Activated effector memory CD4-positive, alpha-beta T cell treated with Interleukin-2 at 50 U/mL for 16 hours (primary cell): ENCODE data around the gene THOC5.
A peak's percentile ranks its signal among the peaks of the same experiment; 100 is the strongest.

Experiments used
- DNase-seq: peaks from one replicate; pipeline ENCODE4 v3.0.0-alpha.2; 2020

The THOC5 gene

DNA sequence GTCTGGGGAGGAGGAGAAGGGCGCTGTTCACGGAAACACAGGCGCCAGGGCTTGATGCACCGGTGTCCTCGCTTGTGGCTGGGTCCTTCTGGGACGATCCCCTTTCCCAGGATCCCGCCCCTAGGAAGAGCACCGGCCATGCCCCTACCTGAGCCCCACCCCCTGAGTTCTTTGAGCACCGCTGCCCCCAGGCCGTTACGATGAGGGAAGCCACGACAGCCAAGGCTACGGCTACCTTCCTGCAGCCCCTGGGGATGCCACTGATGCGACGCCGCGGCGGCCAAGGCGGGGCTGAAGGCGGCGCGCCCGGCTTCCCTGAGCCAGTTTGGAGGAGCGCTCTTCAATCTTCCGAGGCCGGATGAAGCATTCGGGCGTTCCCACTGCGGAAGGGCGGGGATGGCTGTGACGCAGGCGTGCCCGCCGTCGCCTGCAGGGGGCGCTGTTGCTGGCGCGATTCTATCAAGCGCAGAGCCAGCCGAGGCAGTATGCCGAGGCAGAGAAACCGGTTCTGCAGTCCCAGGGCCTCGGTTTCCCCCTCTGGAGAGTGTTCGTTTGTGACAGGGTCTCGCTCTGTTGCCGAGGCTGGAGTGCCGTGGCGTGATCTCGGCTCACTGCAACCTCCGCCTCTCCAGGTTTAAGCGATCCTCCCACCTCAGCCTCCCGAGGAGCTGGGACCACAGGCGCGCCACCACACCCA, 83.2 kb downstream of the THOC5 start:
- DNase-seq, result peak; percentile 65

DNA sequence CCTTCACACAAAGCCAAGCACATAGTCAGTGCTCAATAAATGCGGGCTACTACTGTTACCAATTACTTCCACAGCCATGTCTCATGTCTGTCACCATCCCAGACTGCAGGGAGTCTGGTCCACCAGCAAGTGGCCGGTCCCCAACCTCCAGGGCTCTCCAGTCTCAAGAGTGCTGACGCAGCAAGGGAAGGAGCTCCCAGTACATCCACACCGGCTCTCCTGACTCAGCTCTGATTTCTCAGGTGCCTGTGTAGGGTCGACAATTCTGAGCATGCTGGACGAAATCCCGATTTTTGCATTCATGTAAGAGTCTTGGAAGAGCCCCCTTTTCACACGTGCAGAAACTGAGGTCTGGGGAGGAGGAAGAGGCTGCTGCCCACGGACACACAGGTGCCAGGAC, 83.8 kb downstream of the THOC5 start:
- no peak for DNase-seq

DNA sequence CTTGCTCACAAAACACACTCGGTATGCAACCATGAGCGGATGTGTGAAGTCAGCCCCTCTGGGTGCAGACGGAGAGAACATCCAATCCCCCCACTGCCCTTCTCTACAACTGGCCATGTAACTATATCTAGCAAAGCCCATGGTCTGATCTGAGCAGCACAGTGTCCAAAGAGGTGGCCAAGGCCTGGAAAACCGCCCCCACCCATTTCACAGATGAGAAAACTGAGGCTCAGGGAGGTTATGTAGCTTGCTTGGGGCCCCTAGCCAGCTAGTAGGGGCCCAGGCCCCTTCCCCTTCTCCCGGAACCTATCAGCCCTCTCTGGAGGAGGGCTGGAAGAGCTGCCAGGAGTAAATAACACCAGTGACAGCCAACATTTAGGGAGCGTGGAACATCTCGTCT, 89.0 kb downstream of the THOC5 start:
- no peak for DNase-seq

DNA sequence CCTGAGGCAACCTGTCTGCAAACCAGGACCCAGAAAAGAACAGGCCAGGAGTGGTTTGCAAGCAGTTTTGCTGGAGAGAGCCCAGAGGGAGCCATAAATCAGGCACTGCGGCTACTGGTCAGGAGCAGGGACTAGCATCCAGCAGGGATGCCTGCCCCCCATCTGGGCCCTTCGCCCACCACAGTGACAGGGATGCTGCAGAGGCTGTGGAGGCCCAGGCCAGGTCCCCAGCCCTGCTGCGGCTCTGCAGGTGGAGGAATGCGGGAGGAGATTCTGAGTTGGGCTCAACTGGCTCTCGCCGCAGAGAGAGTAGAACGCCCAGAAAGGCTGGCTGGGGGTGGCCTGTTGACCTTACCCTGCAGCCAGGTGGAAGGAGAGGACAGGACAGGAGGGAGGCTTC, 89.9 kb downstream of the THOC5 start:
- DNase-seq, result no peak

DNA sequence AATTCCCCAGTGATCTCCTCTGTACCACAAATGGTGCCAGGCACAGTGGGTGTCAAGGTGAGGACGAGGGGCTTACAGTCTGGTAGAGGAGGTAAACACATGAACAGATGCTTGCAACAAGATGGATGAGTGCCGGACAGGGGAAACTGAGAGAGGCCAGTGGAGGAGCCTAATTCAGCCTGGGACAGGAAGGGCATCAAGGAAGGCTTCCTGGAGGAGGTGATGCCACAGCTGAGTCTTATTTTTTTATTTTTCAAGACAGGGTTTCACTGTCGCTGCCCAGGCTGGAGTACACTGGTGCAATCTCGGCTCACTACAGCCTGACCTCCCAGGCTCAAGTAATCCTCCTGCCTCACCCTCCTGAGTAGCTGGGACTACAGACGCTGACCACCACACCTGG, 92.3 kb downstream of the THOC5 start:
- no peak for DNase-seq

DNA sequence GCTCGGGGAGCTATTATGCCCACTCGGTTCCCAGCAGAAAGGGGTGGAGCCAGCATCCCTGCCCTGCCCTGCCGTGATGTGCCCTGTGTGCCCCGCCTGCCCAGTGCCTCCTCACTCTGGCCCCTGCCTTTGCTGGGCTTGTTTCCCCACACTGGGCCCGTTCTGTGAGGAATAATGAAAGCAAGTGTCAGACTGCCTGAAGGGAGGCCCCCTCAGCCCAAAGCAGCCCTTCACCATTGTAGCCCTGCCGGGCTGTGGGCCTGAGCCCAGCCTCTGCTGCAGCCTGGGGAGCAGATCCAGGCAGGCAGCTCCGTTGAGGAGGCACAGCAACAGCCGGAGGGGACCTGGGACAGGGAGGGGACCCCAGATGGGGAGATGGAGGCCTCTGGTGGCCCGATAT, 93.8 kb downstream of the THOC5 start:
- no peak for DNase-seq

DNA sequence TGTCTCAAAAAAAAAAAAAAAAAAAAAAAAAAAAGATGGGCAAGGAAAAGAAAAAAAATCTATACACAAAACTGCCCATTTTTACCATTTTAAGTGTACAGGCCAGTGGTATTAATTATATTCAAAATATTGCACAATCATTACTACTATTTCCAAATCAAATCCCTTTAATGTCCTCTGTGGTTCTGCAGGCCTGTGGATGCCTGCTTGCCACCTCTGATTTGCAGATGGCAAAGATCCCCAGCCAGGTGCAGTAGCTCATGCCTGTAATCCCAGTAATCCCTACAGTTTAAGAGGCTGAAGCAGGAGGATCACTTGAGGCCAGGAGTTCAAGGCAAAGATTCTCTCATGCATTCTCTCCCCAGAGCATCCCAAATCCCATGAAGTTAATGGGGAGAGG, 95.0 kb downstream of the THOC5 start:
- no peak for DNase-seq

DNA sequence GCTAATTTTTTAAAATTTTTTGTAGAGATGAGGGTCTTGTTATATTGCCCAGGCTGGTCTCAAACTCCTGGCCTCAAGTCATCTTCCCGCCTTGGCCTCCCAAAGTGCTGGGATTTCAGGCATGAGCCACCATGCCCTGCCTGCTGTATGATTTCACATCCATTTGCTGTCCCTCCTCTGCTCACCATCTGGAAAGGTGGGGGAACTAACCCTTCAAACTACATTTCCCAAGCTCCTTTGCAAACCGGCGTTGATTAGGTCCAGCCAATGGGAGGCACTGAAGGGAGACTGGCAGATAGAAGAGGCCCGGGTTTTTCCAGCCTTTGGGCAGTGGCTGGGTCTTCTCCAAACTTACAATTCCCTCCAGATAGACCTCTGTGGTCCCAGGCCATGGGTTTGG, 95.8 kb downstream of the THOC5 start:
- DNase-seq, result no peak

DNA sequence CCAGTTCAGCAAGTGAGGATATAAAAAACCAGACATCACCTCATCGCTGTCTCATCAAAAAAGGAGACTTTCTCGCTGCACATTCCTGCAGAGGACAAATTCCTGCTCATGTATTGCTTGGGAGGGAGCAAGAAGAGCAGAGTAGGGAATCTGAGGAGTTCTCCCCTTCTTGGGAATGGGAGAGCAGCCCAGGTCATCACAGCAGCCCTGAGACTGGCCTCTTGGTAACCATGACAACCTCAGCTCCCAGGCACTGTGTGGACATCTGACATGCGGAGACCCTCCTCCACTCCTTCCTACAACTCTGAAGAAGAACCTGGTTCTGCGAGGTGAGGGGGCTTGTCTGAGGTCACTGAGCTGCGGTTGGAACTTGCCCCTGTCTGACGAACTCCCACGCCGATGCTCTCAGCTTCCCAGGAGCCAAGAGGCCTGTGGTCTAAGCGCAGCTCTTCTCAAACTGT, 97.3 kb downstream of the THOC5 start:
- no peak for DNase-seq
